Calu3 (cell line): Measurements from ENCODE around the gene TAS2R41. TPM values are rescaled to one million over a fixed set of nuclear protein-coding genes. Genes with fewer than 3 reads are reported as not detected.
"Not testable (repeated sequence)": the region's sequence is repeated elsewhere in the genome, so short reads cannot be mapped to it uniquely, and the experiment has no call there.

Experiments
- BruUV-seq: library from RNA; stranded (reverse); fragments of 400-500 nt; replicated peaks from 2 replicates; lab custom pipeline; 2021; lab: Mats Ljungman, UMichigan
- CTCF ChIA-PET: fragments of 300-600 bp; sonication (Branson Sonifier 250); formaldehyde crosslinking; loops from one replicate; lab custom pipeline; 2022; ENCODE audit warnings: antibody characterized with exemption; lab: Charles Lee
- DNase-seq: peaks from one replicate; pipeline ENCODE4 v3.0.0; 2022
- H3K27ac Mint-ChIP-seq: one replicate; pipeline ENCODE4 v1.8.0; 2022; ENCODE audit warnings: mixed read lengths; ENCODE audit not compliant: unreplicated experiment
- H3K27me3 Mint-ChIP-seq: one replicate; pipeline ENCODE4 v1.8.0; 2022; ENCODE audit warnings: mixed read lengths; ENCODE audit not compliant: unreplicated experiment
- H3K36me3 Mint-ChIP-seq: one replicate; pipeline ENCODE4 v1.8.0; 2022; ENCODE audit warnings: mild to moderate bottlenecking, moderate library complexity, mixed read lengths; ENCODE audit not compliant: insufficient read depth, unreplicated experiment
- H3K4me1 Mint-ChIP-seq: one replicate; pipeline ENCODE4 v1.8.0; 2022; ENCODE audit warnings: mild to moderate bottlenecking, low read depth, mixed read lengths; ENCODE audit not compliant: unreplicated experiment
- H3K4me3 Mint-ChIP-seq: one replicate; pipeline ENCODE4 v1.8.0; 2022; ENCODE audit warnings: mild to moderate bottlenecking, low read depth, moderate library complexity, mixed read lengths; ENCODE audit not compliant: unreplicated experiment
- H3K9me3 Mint-ChIP-seq: one replicate; pipeline ENCODE4 v1.8.0; 2022; ENCODE audit warnings: low read depth, mixed read lengths; ENCODE audit not compliant: unreplicated experiment
- CTCF ChIP-seq: fragments of 200-600 bp; IDR thresholded peaks from one replicate; pipeline ENCODE4 v1.8.0; 2022; ENCODE audit warnings: antibody characterized with exemption; ENCODE audit not compliant: unreplicated experiment
- intact Hi-C: fragments of 100-400 bp; cut with micrococcal nuclease; formaldehyde crosslinking; loops from one replicate; pipeline ENCODE4 v1.10.0; 2022; ENCODE audit not compliant: unreplicated experiment
- total RNA-seq: library from RNA; stranded (reverse); gene quantifications from 2 replicates; pipeline ENCODE4 v1.2.3, GENCODE V29; 2022

Gene TAS2R41
- total RNA-seq, 1 experiment from 2014 or later, result not detected

DNA sequence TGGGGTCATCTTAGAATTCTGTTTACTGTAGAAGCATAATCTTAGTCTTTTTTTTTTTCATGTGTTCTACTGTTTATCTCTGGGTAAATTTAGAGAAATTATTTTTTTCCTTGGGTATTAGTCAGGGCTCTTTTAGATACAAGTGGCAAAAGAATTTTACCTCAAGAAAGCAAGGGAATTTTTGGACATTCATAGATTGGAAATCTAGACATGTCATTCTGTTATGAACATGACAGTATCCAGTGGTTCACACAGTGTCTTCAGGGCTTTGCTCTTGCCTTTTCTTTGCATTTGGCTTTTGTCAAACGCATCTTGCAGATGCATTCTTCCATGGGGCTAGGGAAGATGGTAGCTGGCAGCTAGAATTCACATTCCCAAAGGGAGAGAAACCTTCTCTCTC lies 13.7 kb upstream of the TAS2R41 start:
- Mint-ChIP-seq H3K4me3 (no peak overlapping the region), H3K9me3 (no peaks in the 10 kb centered on the region), H3K27ac (no peak overlapping the region), H3K4me1 (peaks cover 12% of the 10 kb centered on the region), H3K27me3 (no peaks in the 10 kb centered on the region), H3K36me3 (no peaks in the 10 kb centered on the region)
- BruUV-seq, result no TSS peak
- intact Hi-C loops, result no loop called here
- TF ChIP-seq CTCF, result no peak
- CTCF ChIA-PET, result no interaction called here
- no peak for DNase-seq

DNA sequence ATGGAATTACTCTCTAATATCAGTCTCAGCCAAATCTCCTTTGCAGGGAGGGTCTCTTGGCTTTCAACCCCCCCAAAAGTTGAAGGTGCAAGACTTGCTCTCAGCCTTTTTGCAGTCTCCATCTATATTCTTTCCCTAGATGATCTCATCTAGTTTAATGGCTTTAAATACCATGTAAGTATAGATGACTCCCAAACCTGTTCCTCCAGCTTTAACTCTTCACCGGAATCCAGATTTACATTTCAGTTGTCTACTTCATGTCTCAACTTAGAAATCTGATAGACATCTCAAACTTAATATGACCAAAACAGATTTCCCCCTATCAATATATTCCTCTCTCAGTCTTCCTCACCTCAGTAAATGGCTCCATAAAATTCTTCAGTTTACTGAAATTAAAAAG lies 9.9 kb upstream of the TAS2R41 start:
- no TSS peak for BruUV-seq
- no peak for TF ChIP-seq CTCF
- Mint-ChIP-seq H3K4me3 (no peak overlapping the region), H3K36me3 (peaks cover 6% of the 10 kb centered on the region), H3K4me1 (peaks cover 25% of the 10 kb centered on the region), H3K9me3 (peaks cover 2% of the 10 kb centered on the region), H3K27ac (no peak overlapping the region), H3K27me3 (no peaks in the 10 kb centered on the region)
- CTCF ChIA-PET, result no interaction called here
- intact Hi-C loops, result no loop called here
- DNase-seq, result no peak

DNA sequence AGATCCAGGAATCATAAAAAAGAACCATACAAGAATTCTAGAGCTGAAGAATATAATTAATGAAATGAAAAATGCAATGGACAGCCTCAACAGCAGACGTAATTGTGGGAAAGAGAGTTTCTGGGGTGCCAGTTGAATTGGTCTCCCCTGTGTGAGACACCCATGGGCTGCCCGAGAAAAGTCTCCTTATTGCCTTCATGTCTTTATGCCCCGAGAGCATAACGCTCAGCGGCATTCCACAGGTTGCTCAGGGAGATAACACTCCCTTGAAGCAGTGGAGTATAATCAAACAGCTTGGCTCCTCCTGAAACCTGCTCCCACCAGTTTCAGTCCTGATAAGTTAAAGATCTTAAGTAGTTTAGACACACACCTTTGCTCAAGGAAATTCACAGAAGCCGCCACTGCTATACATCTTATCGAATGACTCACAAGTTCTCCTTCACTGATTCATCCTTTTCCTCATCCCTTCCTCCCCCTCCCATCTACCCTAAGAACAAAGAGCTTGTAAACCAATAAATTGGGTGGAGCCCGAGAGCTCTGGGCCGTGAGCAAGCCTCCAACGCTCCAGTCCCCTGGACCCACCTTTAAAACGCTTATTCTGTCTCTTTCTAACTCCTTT lies 5.5 kb upstream of the TAS2R41 start:
- H3K27me3 Mint-ChIP-seq, intact Hi-C loops, H3K36me3 Mint-ChIP-seq, H3K9me3 Mint-ChIP-seq: not testable (repeated sequence)
- peak overlapping the region; percentile 53 for H3K4me3 Mint-ChIP-seq
- peaks cover 30% of the 10 kb centered on the region for H3K4me1 Mint-ChIP-seq
- CTCF ChIA-PET, result interaction anchor here (0.9 to 1.2 kb wide), 3 partner anchors 9 to 135 kb away, joined by 5 to 12 read pairs (median 5); no protein-coding TSS in a partner anchor
- TSS peak; percentile 89 for BruUV-seq
- peak overlapping the region; percentile 83 for H3K27ac Mint-ChIP-seq
- peak; percentile 56 for DNase-seq

GRCh38 chr7:143479055-143479766 lies 1.5 kb downstream of the TAS2R41 start:
- CTCF ChIA-PET, result no interaction called here
- no peak for TF ChIP-seq CTCF
- Mint-ChIP-seq H3K27me3 (no peaks in the 10 kb centered on the region), H3K4me1 (no peaks in the 10 kb centered on the region), H3K36me3 (no peaks in the 10 kb centered on the region), H3K9me3 (peaks cover 3% of the 10 kb centered on the region), H3K27ac (no peak overlapping the region), H3K4me3 (no peak overlapping the region)
- no TSS peak for BruUV-seq
- no peak for DNase-seq
- intact Hi-C loops, result no loop called here

DNA sequence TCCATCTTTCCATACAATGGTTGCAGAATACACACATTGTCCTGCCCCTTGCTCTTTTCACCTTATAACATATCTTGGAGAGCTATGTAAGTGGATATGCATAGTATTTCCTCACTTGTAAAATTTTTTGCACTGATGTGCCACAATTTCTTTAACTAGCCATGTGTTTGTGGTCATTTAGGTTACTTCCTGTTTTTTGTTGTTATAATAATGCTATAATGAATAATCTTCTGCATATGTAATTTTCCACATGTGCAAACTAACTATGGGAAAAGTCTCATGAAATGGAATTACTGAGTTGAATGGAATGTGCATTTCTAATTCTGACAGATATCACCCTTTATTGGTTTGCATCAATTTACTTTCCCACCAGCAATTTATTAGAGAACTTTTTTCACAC lies 2.8 kb downstream of the TAS2R41 start:
- no peaks in the 10 kb centered on the region for H3K36me3 Mint-ChIP-seq
- no peaks in the 10 kb centered on the region for H3K9me3 Mint-ChIP-seq
- H3K4me1 Mint-ChIP-seq, result no peaks in the 10 kb centered on the region
- no peak overlapping the region for H3K27ac Mint-ChIP-seq
- no peak overlapping the region for H3K4me3 Mint-ChIP-seq
- H3K27me3 Mint-ChIP-seq, result no peaks in the 10 kb centered on the region
- intact Hi-C loops, result no loop called here
- no peak for TF ChIP-seq CTCF
- no TSS peak for BruUV-seq
- DNase-seq, result no peak
- CTCF ChIA-PET, result interaction anchor here (1.2 kb wide), 1 partner anchor 8 kb away, joined by 5 read pairs; no protein-coding TSS in a partner anchor
